Measurements from ENCODE around the gene ALDH4A1. TPM values are rescaled to one million over a fixed set of nuclear protein-coding genes. Genes with fewer than 3 reads are reported as not detected.

Gene ALDH4A1
- total RNA-seq, 1 donor from 2014 or later, result 3.0 TPM

DNA sequence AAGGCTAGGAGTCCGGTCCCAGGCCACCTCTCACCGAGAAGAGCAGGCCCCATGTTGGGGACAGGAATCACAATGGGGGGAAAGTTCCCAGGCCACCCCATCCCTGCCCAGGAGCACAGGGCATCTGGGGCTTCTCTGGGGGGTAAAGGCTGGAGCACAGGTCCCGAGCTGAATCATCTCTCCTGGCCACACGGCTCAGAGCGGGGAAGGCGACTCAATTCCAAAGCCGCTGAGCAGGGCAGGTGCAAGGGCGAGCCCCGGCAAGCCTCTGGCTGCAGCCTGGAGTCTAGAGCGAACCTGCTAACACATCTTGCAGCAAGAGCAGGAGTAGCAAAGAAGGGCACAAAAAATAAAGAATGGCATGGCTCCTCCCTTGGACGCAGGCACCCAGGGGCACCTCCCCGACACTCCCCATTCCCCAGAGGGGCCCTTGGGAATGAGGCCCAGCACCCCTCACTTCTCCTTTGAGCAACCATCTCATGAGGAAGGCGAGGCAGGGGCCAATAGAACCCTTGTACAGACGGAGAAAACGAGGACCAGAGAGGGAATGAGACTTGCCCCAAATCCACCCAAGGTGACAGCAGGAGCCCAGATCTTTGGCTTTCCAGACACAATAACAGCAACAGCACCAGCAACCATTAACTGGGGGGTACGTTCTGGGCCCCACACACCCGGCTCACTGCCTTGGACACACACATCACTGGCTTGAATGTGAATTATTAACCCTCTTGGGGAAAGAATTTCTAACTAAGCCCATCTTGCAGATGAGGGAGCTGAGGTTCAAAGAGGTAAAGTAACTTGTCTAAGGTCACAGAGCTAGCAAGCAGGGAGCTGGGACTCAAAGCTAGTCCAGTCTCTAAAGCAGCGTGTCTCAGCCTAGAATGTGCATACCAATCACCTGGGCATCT is 20.7 kb upstream of the ALDH4A1 start:
- intact Hi-C loops (cut with micrococcal nuclease), result no loop called here

DNA sequence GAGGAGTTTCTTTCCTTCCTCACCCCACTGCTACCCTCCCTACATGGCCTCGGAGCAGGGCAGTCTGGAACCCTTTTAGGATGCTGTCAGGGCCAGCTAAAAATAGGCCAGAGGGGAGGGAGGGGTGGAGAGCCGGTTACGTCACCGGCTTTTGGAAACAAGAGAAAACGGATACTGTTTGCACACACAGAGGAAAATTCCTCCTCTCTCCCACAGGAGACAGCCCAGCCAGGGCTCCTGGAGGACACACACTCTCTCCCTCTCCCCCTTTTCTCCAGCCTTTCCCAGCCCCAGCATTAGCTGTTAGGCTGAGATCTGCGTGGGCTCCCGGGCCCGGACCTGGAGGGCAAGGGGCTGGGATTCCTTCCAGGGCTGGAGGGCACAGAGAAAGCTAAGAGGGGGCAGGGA is 20.0 kb upstream of the ALDH4A1 start:
- intact Hi-C loops (cut with micrococcal nuclease), result no loop called here

GRCh38 chr1:18921516-18922251 is 19.3 kb upstream of the ALDH4A1 start:
- intact Hi-C loops (cut with micrococcal nuclease), result no loop called here

DNA sequence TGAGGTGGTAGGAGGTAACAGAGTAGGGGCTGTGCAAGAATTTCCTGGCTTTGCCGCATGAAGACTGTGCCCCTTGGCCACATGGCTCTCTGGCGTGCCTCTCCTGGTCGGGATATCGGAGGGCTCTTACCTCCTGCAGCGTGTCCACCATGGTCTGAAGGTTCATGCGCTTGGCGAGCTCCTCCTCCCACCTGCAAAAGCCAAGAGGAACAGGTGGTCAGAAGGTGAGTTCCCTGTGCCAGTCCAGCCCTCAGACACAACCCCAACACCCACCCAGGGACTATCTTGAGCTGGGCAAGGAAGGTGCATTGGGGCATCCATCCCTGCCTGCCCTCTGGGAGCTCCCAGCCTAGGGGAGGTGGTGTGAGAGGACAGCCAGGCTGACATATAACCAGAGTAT is 18.6 kb upstream of the ALDH4A1 start:
- intact Hi-C loops (cut with micrococcal nuclease), result no loop called here

DNA sequence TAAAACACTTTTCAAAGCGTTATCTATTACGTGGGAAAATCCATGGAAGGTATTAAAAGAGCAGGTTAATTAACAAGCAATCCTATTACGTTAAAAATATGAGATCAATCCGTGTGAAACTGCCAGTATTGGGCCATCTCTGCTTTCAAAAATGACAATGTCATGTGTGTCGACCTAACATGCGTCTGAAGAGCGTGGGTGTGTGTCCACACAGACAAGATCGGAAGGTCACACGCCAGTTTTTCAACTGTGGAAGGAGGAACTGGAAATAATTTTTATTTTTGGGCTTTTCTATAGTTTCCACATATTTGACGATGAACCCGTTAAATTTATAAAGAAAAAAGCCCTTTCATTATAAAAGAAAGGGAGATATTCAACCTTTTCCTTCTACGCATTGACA is 17.6 kb upstream of the ALDH4A1 start:
- intact Hi-C loops (cut with micrococcal nuclease), result no loop called here

DNA sequence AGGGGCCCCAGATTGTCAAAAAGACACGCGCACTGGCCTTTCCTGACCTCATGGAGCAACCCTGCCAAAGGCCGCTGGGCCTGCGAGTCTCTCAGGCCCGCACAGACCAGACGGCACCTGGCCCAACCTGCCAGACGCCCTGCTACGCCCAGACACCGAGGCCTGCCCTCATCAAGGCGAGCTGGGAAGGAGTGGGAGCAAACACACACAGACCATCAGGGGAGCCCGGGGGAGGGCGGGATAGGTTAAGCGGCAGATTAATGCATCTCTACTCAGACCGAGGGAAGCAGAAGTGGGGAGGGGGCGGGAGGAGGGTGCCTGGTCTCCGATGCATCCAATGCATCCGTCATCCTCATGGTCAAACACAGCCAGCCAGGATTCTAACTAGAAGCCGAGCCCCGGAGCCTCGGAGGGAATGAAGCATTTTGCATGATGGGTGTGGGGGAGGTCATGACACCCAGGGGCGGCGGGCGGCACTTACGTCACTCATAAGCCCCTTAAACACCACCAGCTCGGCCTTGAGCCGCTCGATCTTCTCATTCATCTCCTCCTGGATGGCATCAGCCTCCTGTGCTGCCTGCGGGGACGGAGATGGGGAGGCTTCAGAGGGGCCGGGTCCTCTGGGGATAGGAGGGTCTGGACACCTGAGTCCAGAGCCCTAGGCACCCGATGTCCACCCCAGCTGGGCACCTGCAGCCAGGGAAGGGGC is 17.0 kb upstream of the ALDH4A1 start:
- intact Hi-C loops (cut with micrococcal nuclease), result no loop called here

DNA sequence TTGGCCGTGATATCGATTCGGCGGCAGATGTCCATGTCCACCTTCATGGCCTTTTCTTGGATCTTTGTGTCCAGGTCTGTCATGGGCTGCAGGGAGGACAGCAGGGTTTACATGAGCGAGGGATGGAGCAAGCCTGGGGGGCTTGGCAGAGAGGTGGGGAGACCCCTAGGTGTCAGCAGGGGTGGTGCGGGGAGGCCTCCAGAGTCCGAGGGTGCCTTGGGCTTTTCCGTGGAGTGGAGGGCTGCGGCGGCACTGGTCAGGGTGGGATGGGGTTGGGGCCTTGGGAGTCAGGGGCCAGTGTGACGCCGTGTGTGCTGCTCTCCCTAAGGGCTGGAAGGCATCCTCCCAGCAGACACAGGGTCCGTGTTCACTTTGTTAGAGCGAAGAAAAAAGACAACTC is 16.1 kb upstream of the ALDH4A1 start:
- intact Hi-C loops (cut with micrococcal nuclease), result no loop called here

DNA sequence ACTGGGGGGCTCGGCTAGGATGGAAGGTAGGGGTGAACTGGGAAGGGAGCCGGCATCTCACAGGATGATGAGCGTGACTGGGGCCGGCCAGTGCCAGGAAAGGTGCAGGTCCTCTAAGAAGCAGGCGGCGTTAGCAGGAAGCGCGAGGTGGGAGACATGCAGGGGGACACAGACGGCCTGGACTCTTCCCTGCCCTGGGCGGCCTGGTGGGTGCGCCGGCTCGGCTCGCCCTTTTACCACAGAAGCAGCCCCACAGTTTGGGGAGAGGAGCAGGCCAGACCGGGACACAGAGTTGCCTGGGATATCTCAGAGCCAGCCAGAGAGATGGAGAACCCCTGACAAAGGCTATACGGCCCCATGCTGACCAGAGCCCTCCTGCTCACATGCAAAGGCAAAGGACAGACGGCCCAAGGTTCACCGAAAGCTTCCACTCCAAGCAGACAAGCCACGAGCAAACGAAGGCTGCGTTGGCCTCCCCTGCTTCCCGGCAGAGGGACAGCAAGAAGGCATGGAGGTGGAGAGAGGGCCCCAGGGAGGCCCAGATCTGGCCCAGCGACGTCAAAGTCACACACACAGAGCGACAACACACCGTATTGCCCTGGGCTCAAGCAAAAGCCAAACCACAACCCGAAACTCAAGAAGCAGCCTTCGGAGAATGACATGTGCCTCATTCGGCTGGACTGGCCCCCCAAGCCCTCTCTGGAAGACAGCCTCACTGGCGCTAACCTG is 14.9 kb upstream of the ALDH4A1 start:
- intact Hi-C loops (cut with micrococcal nuclease), result no loop called here

- intact Hi-C loops (cut with micrococcal nuclease), result no loop called here
Measured at GRCh38 chr1:18915341-18915740, 13.0 kb upstream of the ALDH4A1 start.

- intact Hi-C loops (cut with micrococcal nuclease), result no loop called here
Measured at GRCh38 chr1:18913065-18913835, 10.9 kb upstream of the ALDH4A1 start.

DNA sequence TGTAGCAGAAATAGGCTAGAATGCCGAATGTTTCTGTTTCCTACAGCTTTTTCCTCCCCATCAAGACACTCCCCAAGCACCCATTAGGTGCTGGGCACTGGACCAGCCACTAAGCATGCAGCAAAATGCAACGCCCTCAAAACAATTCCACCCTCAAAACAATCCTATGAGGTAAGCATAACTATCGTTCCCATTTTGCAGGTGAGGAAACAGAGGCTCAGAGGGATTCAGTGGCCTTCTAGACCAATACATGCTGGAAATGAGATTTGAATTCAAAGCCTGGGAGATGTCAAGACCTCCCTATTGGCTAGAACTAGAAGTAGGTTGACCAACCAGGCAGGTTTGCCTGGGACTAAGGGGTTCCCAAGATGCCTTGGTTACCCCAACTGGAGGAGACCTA is 10.2 kb upstream of the ALDH4A1 start:
- intact Hi-C loops (cut with micrococcal nuclease), result no loop called here

GRCh38 chr1:18908911-18909771 is 6.8 kb upstream of the ALDH4A1 start:
- intact Hi-C loops (cut with micrococcal nuclease), result loop anchor here (5.0 kb wide), 1 partner anchor 188 kb away; no protein-coding TSS in a partner anchor

- intact Hi-C loops (cut with micrococcal nuclease), result loop anchor here (1.0 to 5.0 kb wide), 4 partner anchors 64 to 333 kb away; no protein-coding TSS in a partner anchor
Measured at GRCh38 chr1:18907917-18908845, 5.8 kb upstream of the ALDH4A1 start.

- intact Hi-C loops (cut with micrococcal nuclease), result loop anchor here (1.0 to 5.0 kb wide), 4 partner anchors 65 to 334 kb away; no protein-coding TSS in a partner anchor
Measured at GRCh38 chr1:18907021-18907916, 4.9 kb upstream of the ALDH4A1 start.

DNA sequence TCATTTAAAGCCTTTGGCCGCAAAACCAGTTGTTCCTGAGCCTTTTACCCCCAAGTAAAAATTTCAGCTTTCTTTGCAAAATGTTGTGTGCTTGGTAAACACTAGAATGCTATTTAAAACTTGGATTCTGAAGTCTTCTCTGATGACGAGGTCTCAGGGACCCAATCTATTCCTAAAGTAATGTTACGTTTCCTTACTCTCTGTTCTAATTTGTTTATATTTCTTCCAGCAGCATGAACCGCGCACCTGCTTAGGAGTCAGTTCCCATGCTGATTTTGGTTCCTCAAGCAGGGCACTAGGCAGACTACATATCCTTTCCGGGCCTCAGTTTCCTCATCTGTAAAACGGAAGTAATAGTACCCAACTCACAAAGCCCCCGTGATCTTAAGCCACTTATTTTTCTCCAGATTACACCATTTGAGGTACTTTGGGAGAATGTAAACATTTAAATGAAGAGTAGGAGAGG is 969 bp upstream of the ALDH4A1 start:
- intact Hi-C loops (cut with micrococcal nuclease), result loop anchor here (2.0 kb wide), 1 partner anchor 347 kb away; the partner anchor contains the start of genes EMC1 and MRTO4

- intact Hi-C loops (cut with micrococcal nuclease), result loop anchor here (1.0 to 2.0 kb wide), 5 partner anchors 24 to 349 kb away; partner anchors contain the start of genes EMC1, IFFO2, MRTO4 and UBR4
Measured at GRCh38 chr1:18901952-18902522, 318 bp downstream of the ALDH4A1 start.
